AG09309 (cell line): ENCODE data around the gene ARHGAP18.

ENCODE experiments used
- DNase-seq: peaks from one replicate; pipeline ENCODE4 v3.0.0-alpha.2; 2010; ENCODE audit warnings: low read depth
- H3K4me3 ChIP-seq: 2 replicates; pipeline ENCODE4 v1.5.1; 2011; ENCODE audit warnings: mild to moderate bottlenecking, low read depth, low read length, moderate library complexity; ENCODE audit not compliant: control insufficient read depth
- TF ChIP-seq, protein P1 (sequence below): IDR thresholded peaks from 2 replicates; pipeline ENCODE4 v1.5.1; 2011; ENCODE audit warnings: mild to moderate bottlenecking, low read depth, low read length, inconsistent platforms; ENCODE audit not compliant: insufficient read depth, control insufficient read depth; ENCODE audit errors: missing control alignments

The ARHGAP18 gene

DNA sequence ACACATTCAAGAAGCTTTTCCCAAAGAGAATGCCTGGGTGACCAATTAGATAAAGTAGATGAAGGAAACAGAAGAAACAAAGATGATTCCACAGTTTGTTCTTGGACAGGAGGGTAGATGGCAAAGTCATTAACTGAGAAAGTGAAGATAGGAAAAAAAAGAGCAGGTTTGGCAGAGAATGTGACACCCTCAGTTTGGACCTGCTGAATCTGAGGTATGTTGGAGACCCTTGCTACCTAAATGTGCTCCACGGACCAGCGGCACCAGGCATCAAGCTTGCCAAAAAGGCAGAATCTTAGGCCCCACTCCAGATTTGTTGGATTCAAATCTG is 49.7 kb downstream of the ARHGAP18 start:
- TF ChIP-seq, protein P1, sequence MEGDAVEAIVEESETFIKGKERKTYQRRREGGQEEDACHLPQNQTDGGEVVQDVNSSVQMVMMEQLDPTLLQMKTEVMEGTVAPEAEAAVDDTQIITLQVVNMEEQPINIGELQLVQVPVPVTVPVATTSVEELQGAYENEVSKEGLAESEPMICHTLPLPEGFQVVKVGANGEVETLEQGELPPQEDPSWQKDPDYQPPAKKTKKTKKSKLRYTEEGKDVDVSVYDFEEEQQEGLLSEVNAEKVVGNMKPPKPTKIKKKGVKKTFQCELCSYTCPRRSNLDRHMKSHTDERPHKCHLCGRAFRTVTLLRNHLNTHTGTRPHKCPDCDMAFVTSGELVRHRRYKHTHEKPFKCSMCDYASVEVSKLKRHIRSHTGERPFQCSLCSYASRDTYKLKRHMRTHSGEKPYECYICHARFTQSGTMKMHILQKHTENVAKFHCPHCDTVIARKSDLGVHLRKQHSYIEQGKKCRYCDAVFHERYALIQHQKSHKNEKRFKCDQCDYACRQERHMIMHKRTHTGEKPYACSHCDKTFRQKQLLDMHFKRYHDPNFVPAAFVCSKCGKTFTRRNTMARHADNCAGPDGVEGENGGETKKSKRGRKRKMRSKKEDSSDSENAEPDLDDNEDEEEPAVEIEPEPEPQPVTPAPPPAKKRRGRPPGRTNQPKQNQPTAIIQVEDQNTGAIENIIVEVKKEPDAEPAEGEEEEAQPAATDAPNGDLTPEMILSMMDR: no peak
- no peak for DNase-seq
- H3K4me3 ChIP-seq: no peak overlapping the region

DNA sequence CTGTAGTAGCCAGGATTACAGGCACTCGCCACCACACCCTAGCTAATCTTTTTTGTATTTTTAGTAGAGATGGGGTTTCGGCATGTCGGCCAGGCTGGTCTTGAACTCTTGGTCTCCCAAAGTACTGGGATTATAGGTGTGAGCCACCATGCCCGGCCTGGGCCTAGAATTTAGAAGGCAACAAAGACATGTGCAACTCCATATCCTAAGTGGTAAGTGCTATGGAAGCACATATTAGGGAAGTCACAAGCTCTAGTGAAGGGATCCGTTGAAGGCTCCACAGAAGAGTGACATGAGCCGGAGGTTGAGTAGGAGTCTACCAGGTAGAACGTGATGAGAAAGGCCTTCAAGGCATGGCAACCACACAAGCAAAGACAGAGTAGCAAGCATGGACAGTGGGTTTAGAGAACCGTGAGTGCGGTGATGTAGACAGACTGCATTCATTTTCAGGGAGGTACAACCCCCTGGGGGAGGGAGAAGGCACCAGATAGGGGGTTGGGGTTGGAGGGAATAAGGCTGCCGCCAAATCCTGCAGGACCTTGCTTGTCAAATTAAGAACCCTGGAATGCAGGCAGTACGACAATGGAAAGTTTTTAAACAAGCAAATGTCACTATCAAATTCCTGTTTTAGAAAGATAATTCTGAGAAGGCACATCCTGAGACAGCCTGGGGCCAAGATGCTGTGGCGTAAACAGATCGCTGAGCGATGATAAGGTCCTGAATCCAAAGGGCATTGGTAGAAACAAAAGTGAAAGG is 50.2 kb downstream of the ARHGAP18 start:
- TF ChIP-seq, protein P1: no peak
- DNase-seq: no peak
- no peak overlapping the region for H3K4me3 ChIP-seq

DNA sequence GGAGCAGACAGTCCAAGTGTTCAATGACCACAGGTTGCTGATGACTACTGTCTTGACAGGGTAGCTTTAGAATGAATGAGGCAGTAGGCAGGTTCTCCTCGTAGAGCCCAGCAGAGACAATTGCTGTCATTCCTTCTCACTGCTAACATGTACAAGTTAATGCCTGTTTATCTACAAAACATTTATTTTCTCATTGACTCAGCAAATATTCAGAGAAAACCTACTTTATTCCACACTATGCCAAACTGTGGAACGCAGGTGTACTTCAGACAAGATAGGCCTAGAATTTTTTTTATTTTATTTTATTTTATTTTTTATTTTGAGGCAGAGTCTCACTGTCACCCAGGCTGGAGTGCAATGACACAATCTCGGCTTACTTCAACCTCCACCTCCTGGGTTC is 50.8 kb downstream of the ARHGAP18 start:
- no peak for DNase-seq
- TF ChIP-seq, protein P1: no peak
- H3K4me3 ChIP-seq: no peak overlapping the region

DNA sequence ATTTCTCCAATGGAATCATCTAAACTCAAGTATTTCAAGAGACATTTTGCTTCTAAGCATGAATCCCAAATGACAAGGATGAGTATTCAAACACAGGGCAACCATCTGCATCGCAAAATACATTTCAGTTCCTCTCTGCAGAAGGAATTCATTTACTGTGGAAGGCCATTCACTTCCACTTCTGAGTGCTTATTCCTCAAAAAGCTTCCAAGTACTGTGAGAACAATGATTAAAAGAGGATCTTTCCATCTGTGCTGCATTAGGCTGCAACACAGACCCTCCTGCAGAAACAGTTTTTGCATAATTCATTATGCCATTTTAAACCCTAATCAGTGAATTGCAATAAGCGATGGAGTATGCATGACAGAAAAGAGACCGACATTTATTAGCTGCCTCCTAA is 52.5 kb downstream of the ARHGAP18 start:
- TF ChIP-seq, protein P1: no peak
- no peak overlapping the region for H3K4me3 ChIP-seq
- no peak for DNase-seq

DNA sequence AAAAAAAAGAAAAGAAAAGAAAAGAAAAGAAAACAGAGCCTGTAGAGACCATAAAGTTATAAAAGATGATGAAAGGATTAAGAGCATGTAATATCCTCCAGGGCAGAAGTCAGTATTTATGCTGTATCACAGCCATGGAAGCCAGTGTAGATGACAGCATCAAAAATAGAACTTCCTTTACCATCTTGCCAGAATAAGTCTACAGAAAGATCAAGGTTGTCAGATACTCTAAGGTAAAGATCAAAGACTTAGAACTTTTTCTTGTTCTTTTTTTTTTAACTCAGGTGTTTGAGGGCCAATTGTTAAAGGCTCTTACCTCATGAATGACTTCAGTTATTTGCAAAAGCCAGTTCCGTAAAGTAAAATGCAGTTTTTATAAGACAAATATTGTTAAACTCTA is 54.6 kb downstream of the ARHGAP18 start:
- no peak overlapping the region for H3K4me3 ChIP-seq
- TF ChIP-seq, protein P1: no peak
- no peak for DNase-seq

DNA sequence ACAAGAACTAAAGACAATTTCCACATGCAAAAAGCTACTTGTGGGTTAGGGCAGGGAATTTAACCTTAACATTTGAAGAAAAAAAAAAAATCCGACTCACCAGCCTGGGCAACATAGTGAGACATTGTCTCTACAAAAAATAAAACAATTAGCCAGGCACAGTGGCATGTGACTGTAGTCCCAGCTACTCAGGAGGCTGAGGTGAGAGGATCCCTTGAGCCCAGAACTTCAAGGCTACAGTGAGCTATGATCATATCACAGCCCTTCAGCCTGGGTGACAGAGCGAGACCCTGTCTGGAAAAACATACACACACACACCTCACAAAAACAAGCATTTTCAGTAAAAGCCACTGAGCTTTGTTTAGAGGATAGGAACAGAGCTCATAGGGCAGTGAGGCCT is 56.2 kb downstream of the ARHGAP18 start:
- DNase-seq: no peak
- H3K4me3 ChIP-seq: no peak overlapping the region
- TF ChIP-seq, protein P1: no peak

DNA sequence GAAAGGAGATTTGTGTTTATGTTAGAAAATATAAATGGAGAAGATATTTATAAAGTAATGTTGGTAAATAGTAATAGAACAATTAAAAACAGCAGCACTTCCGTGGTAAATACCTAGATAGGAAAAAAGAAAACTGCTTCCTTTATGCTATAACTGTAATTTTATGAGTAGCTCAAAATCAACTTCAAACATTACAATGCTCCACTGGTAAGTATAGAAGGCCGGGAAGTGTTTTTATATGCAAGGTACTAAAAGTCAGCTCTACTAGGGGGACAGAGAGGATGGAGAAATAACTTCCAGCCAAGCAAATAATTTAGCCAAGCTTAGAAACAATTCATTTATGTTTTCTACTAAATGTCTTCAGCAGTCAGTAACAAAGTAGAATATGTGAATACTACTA is 56.7 kb downstream of the ARHGAP18 start:
- TF ChIP-seq, protein P1: no peak
- no peak overlapping the region for H3K4me3 ChIP-seq
- DNase-seq: no peak
